ENCODE data around the gene CDSN.
A peak's percentile ranks its signal among the peaks of the same experiment; 100 is the strongest.
"Not testable (repeated sequence)": the region's sequence is repeated elsewhere in the genome, so short reads cannot be mapped to it uniquely, and the experiment has no call there.

Gene CDSN

GRCh38 chr6:31081872-31082271 is 38.4 kb downstream of the CDSN start:
- no peak for DNase-seq

GRCh38 chr6:31079656-31080261 is 40.5 kb downstream of the CDSN start:
- DNase-seq = peak; percentile 68

- DNase-seq = no peak
These were observed 43.6 kb downstream of the CDSN start for GRCh38 chr6:31076611-31077010.

- DNase-seq = no peak
These were observed 44.7 kb downstream of the CDSN start for GRCh38 chr6:31075528-31075927.

- DNase-seq = no peak
These were observed 45.8 kb downstream of the CDSN start for GRCh38 chr6:31074401-31074800.

GRCh38 chr6:31070711-31071197 is 49.5 kb downstream of the CDSN start:
- no peak for DNase-seq

- peak; percentile 66 for DNase-seq
These were observed 51.4 kb downstream of the CDSN start for GRCh38 chr6:31068669-31069340.

- not testable (repeated sequence) for DNase-seq
These were observed 52.2 kb downstream of the CDSN start for GRCh38 chr6:31067891-31068668.

GRCh38 chr6:31067028-31067427 is 53.2 kb downstream of the CDSN start:
- DNase-seq = not testable (repeated sequence)

GRCh38 chr6:31065556-31065955 is 54.7 kb downstream of the CDSN start:
- no peak for DNase-seq

All from stimulated activated CD4-positive, alpha-beta T cell treated with anti-CD3 and anti-CD28 coated beads, Interleukin-1b, Interleukin-23, amount 100 ng/mL, for 48 hours (primary cell).